NAMALWA (cell line): ENCODE data around the gene CHAC1.

ENCODE experiments used
- DNase-seq: peaks from one replicate; pipeline ENCODE4 v3.0.0-alpha.2; 2015; ENCODE audit warnings: low spot score

Gene CHAC1, protein sequence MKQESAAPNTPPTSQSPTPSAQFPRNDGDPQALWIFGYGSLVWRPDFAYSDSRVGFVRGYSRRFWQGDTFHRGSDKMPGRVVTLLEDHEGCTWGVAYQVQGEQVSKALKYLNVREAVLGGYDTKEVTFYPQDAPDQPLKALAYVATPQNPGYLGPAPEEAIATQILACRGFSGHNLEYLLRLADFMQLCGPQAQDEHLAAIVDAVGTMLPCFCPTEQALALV

GRCh38 chr15:40952901-40953712, at the start of gene CHAC1:
Gene CHAC1, plus strand, starts transcription at chr15:40953471. Its CDS starts 113 bp downstream, at chr15:40953584.
- DNase-seq = peak; percentile 98

DNA sequence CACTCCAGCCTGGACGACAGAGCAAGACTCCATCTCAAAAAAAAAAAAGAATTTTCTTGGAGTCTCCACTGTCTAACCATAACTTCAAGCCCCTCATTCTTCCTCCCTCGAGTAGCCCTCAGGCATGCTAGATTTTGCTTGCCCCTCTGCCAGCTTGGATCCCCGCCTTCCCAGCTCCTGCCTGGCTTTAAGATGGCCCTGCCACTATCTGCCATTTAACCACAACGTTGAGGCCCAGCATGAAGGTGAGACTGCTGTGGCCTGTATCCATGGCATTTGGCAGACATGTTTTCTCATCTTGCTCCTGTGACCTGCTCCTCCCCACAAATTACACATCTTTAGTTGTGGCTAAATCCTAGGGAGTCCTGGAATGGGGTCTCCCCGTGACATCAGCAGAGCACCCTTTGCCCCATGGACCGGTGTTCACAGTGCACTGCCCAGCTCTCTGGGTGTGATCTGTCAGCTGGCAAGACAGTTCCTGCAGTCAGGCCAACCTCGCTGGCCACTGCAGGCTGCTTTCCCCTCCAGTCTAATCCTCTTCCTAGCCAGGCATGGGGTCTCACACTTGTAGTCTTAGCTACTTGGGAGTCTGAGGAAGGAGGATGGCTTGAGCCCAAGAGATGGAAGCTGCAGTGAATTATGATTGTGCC, 48.6 kb upstream of the CHAC1 start:
- DNase-seq = no peak

GRCh38 chr15:40906091-40906990, 46.9 kb upstream of the CHAC1 start:
- DNase-seq = peak; percentile 95

DNA sequence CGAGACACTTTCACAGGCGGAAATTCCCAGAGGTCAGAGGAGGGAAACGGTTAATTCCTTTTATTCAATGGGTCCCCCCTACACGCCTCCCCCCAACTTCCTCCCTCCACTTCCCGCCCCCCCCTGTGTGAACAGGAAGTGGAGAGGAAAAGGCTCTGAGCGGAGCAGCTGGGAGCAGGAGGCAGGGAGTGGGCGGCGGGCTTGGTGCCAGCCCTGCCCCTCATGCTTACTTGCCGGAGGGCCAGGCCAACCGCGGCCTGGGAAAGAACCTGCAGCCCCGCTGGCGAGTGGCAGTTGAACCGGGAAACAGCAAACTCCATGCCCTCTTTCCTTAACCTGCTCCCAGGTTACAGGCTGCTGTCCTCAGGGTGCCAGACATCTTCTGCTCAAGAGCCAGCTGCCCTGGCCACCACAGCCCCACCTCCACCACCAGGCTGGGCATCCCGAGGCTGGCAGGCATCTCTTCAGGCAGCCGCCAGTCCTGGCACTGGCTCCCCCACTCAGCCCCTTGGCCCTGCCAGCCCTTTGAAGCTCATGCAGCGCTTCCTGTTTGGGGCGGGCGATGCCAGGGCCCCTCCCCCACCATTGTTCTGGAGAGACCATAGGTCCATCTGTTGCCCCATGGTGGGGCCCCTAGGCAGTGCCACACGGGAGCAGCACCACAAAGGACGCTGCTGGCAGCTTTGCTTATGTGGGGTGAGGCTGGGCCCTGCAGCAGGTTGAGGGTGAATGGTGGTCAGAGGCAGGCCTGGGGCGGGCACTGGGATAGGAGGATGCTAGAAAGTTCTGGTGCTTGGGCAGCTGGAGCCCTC, 46.1 kb upstream of the CHAC1 start:
- peak; percentile 45 for DNase-seq

DNA sequence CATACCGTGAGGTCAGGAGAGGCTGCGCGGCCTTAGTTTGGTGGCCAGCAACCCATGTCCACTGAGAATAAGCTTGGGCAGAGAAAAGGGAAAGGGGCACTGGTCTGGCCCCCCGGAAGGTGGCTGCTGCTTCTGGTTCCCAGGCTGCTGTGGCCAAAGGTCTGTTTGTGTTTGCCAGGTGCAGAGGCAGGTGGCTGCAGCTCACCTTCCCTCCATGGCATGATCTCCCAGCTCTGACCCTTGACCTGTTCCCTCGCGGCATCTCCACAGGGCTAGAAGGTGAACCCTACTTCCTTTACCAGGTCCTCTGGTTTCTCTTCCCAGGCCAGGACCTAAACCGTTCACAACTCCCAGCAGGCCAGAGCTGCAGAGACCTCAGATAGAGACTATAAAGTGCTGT, 45.2 kb upstream of the CHAC1 start:
- DNase-seq = no peak

DNA sequence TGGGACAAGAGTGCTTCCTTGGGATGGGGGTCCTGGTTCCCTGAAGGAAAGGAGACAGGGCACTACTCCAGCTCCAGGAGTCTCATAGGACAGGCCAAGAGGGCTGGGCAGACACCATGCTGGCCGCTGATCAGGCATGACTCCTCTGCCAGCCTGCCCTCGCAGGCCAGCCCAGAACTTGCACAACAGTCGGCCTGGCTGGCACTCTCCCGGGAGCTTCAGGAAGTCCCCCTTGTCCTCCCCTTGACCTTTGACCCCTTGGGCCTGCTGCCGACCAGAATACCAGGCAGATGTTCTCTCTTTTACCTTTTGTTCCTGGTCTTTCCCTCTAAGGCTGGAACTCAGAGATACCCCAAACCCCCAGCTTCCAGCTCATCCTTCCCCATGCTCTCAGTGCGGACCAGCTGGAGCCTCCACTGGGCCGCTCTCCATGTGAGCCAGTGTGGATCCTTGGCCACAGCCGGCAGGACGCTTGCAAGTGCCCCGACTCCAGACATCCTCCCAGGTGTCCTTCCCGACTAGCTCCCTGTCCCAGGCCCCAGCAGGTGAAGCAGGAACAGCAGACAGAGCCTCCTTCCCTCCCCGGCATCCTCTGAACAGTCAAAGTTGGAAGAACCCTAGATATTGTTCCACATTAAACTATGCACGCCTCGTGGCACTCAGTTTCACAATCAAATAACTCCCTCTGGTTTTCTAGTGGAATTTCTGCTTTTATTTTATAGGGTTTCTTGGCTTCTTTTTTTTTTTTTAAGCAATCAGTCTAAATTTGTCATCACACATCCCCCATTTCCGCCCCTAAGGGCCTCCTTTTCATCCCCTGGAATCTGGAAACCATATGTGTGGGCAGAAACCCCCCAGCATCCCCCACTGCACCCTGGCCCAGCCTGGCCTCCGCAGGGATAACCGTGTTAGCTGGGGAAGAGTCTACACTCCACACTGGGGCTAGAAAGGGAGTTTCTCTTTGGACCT, 43.3 kb upstream of the CHAC1 start:
- DNase-seq = no peak

DNA sequence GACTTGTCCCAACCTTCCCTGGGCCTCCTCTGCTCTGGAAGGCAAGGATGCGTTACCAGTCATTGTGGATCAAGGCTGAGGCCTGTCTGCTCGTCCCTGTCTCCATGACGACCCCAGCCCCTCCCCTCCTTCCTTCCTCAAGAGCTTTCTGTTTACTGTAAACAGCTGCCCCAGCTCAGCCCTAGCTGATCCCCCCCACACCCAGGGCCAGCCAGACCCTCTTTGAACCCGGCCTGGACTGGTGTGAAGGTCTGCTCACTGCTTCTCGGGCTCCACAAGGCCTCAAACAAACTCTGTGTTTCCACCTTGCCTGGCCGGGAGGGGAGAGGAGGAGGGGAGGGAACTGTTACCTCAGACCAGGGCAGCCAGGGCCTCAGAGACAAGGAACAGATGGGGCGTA, 42.1 kb upstream of the CHAC1 start:
- DNase-seq = no peak

- no peak for DNase-seq
Observed at GRCh38 chr15:40911693-40912092, 41.6 kb upstream of the CHAC1 start.

DNA sequence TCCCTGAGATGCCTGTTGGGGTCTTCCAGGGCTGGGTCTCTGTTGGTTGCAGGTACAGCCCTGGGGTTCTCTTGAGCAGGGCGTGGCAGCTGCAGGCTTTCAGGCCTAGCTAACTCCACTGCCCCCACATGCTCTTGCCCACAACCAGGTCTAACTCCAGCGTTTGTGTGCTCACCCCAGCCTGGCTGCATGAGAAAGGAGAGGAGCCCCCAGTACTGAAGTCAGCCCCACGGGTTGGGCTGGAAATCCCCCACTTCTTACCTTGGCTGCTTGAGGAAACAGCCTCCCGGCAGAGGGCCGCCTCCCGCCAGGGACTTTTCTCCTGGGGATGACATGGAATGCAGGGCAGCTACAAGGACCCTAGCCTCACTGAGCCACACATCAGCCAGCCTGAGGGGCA, 40.8 kb upstream of the CHAC1 start:
- DNase-seq = no peak

GRCh38 chr15:40914013-40914412, 39.3 kb upstream of the CHAC1 start:
- DNase-seq = no peak

DNA sequence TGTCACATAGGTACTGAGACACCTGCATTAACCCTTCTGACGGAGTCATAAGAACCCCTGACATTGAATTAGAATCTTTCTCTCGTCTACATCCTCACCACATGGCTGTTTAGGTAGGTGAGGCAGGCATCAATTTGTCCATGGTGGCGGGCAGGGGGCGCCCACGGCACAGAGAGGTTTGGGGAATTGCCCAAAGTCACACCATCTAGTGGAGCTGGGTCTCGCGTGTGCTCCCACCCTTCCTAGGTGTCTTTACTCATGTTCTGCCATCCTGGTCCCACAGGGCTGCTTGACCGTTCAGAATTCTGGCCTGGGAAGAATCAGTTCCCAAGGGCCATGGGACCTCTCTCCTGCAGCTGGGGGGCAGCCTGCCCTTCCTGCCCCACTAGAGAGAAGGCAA, 38.8 kb upstream of the CHAC1 start:
- DNase-seq = peak; percentile 44

- no peak for DNase-seq
Observed at GRCh38 chr15:40915116-40915661, 38.1 kb upstream of the CHAC1 start.

DNA sequence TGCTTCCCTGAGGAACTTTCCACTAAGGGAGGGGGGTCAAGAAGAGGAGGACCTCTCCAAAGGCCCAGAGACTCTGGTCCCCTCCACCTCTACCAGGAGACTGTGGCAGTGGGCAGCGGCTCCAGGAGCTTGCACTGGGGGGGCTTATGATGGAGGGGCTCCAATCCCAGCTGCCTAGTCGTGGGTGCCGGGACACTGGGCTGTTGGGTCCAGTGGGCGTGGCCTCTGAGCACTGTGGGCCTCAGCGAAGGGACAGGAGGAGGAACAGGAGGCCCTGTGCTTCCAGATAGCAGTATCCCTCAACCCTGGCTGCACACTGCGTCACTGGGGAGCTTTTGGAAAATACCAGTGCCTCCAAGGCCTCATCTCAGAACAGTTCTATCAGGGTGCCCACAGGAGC, 37.6 kb upstream of the CHAC1 start:
- DNase-seq = no peak

DNA sequence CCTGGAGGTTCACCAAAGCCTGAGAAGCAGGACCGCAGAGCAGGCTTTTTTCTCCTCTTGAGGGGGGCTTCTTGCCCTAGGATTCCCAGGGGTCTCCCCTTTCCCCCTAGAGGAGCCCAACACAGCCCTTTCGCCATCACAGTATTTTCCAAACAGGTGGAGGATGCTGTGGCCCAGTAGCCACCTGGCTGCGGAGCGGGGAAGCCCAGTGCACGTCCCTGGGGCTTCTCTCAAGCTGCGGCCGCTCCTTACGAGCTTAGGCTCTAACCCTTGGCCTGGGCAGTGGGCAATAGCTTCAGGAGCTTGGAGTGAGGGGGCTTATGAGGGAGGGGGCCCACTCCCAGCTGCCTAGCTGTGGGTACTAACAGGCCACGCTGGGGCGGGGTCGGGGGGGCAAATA, 35.7 kb upstream of the CHAC1 start:
- no peak for DNase-seq

DNA sequence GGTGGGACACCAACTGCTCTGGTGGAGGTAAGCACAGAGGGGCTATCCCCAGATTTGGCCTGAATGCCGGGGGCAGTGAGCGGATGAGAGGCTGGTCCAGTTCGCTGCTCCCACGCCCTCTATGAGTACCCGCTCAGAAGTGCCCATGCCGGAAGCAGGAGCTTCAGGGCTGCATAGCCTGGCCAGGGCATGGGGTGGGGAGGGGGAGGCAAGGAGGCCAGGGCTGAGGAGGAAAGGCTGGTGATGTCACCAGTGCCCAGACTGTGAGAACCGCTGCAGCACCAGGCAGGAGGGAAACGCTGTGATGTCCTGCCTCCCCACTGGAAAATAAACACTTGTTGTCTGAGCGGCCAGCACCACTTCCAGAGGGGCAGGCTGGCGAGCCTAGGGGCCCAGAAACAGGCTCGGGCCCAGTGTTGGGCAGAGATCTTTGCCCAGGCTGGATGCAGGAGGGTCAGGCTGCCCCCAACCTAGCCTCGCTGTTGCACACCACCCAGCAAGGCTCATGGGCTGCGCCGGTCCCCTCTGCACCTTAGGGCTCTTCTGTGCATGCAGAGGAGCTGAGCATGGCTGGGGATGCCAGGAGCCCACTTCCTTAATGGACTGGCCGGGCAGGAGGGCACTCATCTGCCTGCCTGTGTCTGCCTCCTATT, 35.0 kb upstream of the CHAC1 start:
- DNase-seq = no peak

DNA sequence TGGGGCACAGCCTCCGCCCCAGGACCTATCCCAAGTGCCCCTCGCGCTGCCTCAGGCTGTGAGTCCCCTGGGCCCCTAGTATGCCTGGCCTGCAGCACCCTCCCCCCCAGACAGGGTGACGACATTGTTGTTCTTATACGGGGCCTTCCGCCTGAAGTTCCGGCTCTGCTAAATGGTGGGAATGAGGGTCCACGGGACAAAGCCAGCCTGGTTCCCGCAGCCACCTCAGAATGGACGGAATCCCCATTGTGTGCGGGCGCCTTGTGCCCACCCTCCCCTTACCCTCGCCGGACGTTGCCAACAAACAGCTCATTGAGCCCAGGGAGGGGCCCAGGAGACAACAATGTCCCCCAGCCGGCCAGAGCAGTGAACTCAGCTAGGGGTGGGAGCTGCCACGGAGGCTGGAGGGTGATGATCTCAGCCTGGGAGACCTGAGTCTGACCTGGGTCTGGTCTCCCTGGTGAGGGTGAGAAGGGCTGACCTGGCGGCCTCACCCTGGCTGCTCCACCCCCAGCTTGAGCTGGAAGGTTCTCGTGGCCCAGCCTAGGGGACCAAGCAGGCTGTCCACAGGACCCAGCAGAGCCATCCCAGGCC, 34.4 kb upstream of the CHAC1 start:
- no peak for DNase-seq

DNA sequence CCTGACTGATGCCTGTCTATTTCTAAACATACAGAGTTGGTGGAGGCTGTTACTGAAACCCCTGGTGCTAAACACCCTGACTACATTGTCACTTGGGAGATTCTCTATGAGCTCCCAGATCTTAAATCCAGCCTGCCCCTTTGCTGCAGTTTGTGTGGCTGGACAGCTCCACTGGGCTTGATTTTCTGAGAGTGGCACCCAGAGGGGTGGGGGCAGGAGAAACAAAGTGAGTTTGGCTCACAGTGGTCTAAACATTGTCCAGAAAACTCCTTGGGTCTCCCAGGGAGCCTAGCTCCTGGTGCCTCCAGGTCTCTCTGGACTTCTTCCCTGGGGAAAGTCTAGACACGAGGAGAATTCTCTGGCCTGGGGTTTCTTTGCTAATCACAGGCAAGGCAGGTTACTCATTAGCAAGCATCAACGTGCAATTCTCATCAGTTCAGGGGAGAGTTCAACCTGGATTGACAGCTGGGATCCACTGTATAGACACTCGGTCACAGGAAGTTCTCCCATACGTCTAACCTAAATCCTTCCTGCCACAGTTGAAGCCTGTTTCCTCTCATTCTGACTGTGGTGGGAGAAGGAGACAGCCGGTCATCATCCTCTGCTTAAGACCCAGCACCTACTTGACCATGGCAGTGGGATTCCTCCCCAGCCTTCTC, 31.2 kb upstream of the CHAC1 start:
- no peak for DNase-seq

- no peak for DNase-seq
Observed at GRCh38 chr15:40922608-40923005, 30.7 kb upstream of the CHAC1 start.
